GM12878 (cell line): ENCODE results near the gene COL16A1. TPM values are rescaled to one million over a fixed set of nuclear protein-coding genes. Genes with fewer than 3 reads are reported as not detected.

ENCODE experiments used
- BCL3 ChIP-seq: IDR thresholded peaks from 2 replicates; pipeline ENCODE4 v1.6.1; 2011; ENCODE audit warnings: borderline replicate concordance, low read depth, mild to moderate bottlenecking, moderate library complexity, low read length; ENCODE audit not compliant: insufficient read depth, poor library complexity, severe bottlenecking
- CBX5 ChIP-seq: sonication (generic); IDR thresholded peaks from 2 replicates; pipeline ENCODE4 v1.6.1; 2016; ENCODE audit warnings: low read depth, moderate library complexity, mild to moderate bottlenecking, inconsistent platforms
- CHD2 ChIP-seq: IDR thresholded peaks from 2 replicates; pipeline ENCODE4 v1.6.1; 2011; ENCODE audit warnings: low read depth, low read length, improper control_type of control experiment, borderline replicate concordance
- EED ChIP-seq: sonication (generic); IDR thresholded peaks from 2 replicates; pipeline ENCODE4 v1.6.1; 2016; ENCODE audit warnings: antibody characterized with exemption, low read depth
- EGR1 ChIP-seq, 2 experiments: IDR thresholded peaks; 1 replicate in 1 of 2; 2 replicates in 1 of 2; pipeline ENCODE4 v1.6.1; 2011 to 2012; ENCODE audit warnings: low read depth in 2 of 2, low read length in 2 of 2, borderline replicate concordance in 1 of 2, mild to moderate bottlenecking in 1 of 2, moderate library complexity in 1 of 2
- ETV6 ChIP-seq, 2 experiments: fragments of 450-650 bp in 1 of 2; IDR thresholded peaks in 1 of 2; conservative IDR thresholded peaks in 1 of 2; 2 replicates each; pipeline ENCODE4 v1.6.1; 2014; ENCODE audit warnings: antibody characterized with exemption in 1 of 2, borderline replicate concordance in 1 of 2, low read depth in 1 of 2, mild to moderate bottlenecking in 1 of 2, moderate library complexity in 1 of 2
- HDGF ChIP-seq: fragments of 450-650 bp; IDR thresholded peaks from 2 replicates; pipeline ENCODE4 v1.6.1; 2016; ENCODE audit warnings: antibody characterized with exemption
- JUND ChIP-seq: IDR thresholded peaks from 2 replicates; pipeline ENCODE4 v1.6.1; 2012; ENCODE audit warnings: low read depth, mild to moderate bottlenecking, low read length, improper control_type of control experiment, moderate library complexity
- KLF5 ChIP-seq: fragments of 450-650 bp; IDR thresholded peaks from 2 replicates; pipeline ENCODE4 v1.6.1; 2014; ENCODE audit warnings: mild to moderate bottlenecking; ENCODE audit not compliant: partially characterized antibody
- SMC3 ChIP-seq: IDR thresholded peaks from 2 replicates; pipeline ENCODE4 v1.6.1; 2011; ENCODE audit warnings: low read length, improper control_type of control experiment, borderline replicate concordance
- ZNF217 ChIP-seq: fragments of 450-650 bp; IDR thresholded peaks from 2 replicates; pipeline ENCODE4 v1.6.1; 2017; ENCODE audit warnings: antibody characterized with exemption, mild to moderate bottlenecking
- polyA plus RNA-seq, 11 experiments: library from polyadenylated mRNA; depleted of rRNA in 4 of 11; unstranded in 6 of 11; stranded (reverse) in 5 of 11; fragments of >200 nt; fragmentation: Nextera tagmentation in 4 of 11; fragmentation: Illumina TruSeq in 1 of 11; extraction: Ambion mirVana in 4 of 11; extraction: Trizol in 1 of 11; gene quantifications; 1 replicate in 1 of 11; 2 replicates in 10 of 11; pipeline versions ENCODE4 v1.2.1 to v1.2.3, GENCODE V29; 2011 to 2016; ENCODE audit warnings: inconsistent platforms in 2 of 11, missing spikeins in 2 of 11, low read depth in 1 of 11
- total RNA-seq, 4 experiments: library from RNA; depleted of rRNA in 3 of 4; stranded (reverse); fragments of >200 nt in 3 of 4; fragmentation: Illumina TruSeq in 1 of 4; extraction: Trizol in 1 of 4; gene quantifications; 2 replicates each; pipeline versions ENCODE4 v1.2.1 to v1.2.3, GENCODE V29; 2013 to 2021
- TF ChIP-seq, protein P1 (sequence below): IDR thresholded peaks from 2 replicates; pipeline ENCODE4 v1.6.1; 2012; ENCODE audit warnings: low read length, inconsistent platforms

The COL16A1 gene
- total and polyA plus RNA-seq, 10 of the 15 experiments (the other 5 are each of a cell fraction or from before 2014, with no cell fraction given), result 0.02 to 3.7 (median 0.59) TPM

- TF ChIP-seq JUND, result no peak
- no peak for TF ChIP-seq SMC3
- no peak for TF ChIP-seq HDGF
- TF ChIP-seq, protein P1, sequence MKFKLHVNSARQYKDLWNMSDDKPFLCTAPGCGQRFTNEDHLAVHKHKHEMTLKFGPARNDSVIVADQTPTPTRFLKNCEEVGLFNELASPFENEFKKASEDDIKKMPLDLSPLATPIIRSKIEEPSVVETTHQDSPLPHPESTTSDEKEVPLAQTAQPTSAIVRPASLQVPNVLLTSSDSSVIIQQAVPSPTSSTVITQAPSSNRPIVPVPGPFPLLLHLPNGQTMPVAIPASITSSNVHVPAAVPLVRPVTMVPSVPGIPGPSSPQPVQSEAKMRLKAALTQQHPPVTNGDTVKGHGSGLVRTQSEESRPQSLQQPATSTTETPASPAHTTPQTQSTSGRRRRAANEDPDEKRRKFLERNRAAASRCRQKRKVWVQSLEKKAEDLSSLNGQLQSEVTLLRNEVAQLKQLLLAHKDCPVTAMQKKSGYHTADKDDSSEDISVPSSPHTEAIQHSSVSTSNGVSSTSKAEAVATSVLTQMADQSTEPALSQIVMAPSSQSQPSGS, result no peak
- no peak for TF ChIP-seq ZNF217
- no peak for TF ChIP-seq EED
- no peak for TF ChIP-seq CBX5
- TF ChIP-seq KLF5, result no peak
- no peak for TF ChIP-seq EGR1 (IDR thresholded peaks at IDR 0.05; ENCODE audit: borderline replicate concordance in 1 of 2, low read depth in 2 of 2, low read length in 2 of 2)
- no peak for TF ChIP-seq BCL3
- no peak for TF ChIP-seq CHD2
- TF ChIP-seq ETV6 (conservative IDR thresholded peaks at IDR 0.05 in 1 of 2, IDR thresholded peaks at IDR 0.05 in 1 of 2; ENCODE audit: borderline replicate concordance in 1 of 2, low read depth in 1 of 2), result no peak
Observed at GRCh38 chr1:31628931-31629556, 74.8 kb downstream of the COL16A1 start (continued).
